Fibroblast of skin of left quadriceps (primary cell): Measurements from ENCODE around the gene KIRREL3.
"Not testable (repeated sequence)": the region's sequence is repeated elsewhere in the genome, so short reads cannot be mapped to it uniquely, and the experiment has no call there.

Experiments used
- DNase-seq, 2 experiments: peaks; one replicate each; pipeline ENCODE4 v3.0.0-alpha.2; 2013; ENCODE audit warnings: low read depth in 2 of 2

Gene KIRREL3

DNA sequence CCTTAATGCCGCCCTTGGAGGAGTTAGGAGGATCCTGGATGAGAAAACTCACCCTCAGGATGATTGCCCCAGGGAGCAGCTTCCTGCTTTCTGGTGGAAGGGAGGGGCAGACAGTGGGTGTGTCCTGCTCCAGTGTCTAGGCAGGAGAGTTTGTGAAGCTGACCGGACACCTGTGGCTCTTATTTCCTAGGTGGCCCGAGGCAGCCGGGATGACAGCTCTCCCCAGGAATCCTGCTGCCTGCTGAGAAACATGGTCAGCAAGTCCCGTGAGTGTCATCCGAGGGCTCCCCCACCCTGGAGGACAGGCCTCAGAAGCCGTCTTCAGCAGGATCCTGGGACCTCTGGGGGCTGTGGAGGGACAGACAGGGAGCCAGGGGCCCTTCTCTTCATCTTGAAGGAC lies 594.7 kb downstream of the KIRREL3 start:
- no peak for DNase-seq

DNA sequence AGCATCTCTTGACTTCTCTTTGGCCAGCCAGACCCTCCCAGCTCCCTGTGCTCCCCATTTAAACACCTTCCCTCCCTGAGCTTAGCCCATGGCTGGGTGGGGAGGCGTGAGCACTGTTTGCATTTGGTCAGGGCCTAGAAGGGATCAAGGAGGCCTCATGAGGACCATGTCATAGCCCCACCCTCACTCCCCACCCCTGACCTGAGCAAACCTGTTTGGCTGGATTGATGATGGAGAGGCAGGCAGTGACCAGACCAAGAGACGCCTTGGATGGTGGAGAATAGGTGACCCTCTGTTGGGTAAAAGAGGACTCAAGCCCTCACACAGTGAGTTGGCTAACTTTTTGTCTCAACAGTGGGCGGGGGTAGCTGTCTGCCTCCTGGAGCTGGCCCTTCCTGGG lies 595.2 kb downstream of the KIRREL3 start:
- DNase-seq: no peak

DNA sequence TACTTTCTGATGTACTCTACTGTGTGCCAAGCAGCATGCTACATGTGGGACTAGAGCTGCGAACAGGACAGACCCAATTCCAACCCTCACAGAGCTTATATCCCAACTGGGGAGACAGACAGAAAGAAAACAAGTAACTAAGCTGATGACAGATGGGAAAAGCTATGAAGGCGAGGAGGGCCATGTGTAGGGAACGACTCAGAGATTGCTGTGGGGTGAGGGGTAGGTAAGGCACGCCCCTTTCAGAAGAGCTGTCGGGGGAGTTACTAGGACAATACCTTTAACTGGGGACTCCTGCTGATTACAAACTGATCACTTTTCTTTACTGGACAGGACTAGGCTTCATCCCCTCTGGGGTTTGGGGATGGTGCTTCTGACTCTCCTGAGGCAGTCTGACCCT lies 596.2 kb downstream of the KIRREL3 start:
- no peak for DNase-seq

DNA sequence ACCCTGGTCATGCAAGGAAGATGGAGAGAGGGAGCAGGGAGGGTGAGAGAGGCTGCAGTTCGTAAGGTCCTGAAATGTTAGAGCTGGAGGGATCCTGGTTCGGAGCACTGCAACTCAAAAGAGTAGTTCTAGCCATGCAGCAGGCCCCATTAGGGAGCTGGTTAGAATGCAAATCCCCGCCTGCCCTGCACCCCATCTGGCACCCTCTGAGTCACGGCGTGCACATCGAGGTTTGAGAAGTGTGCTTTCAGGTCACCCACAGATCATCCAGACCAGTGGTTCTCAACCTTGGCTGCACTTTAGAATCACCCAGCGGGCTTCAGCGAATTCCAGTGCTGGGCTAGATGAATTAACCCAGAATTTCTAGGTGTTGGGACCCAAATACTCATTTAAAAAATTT lies 596.9 kb downstream of the KIRREL3 start:
- no peak for DNase-seq

DNA sequence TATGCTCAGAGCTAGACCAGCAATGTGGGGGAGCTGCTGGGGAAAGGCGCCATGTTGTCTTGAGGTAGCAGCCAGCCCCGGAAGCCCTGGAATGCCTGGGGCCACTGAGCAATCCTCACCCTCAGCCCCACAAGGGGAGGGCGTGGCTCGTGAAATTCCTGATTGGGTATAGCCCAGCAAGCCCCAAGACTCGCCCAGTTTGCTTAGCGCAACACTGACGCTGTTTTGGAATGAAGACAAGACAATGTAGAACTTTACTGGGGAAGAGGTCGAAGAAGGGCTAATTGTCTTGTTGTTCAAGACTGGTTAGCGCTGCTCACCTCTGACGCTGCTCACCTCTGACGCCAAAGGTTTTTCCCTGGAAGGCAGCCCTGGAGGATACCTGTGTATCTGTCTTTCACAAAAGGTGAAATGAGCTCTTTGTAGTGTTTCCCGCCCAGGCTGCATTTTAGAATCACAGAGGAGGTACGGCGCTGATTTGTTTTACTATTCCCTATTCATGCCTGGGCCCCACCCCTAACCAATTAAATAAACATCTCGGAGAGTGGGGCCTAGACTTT lies 597.5 kb downstream of the KIRREL3 start:
- no peak for DNase-seq

DNA sequence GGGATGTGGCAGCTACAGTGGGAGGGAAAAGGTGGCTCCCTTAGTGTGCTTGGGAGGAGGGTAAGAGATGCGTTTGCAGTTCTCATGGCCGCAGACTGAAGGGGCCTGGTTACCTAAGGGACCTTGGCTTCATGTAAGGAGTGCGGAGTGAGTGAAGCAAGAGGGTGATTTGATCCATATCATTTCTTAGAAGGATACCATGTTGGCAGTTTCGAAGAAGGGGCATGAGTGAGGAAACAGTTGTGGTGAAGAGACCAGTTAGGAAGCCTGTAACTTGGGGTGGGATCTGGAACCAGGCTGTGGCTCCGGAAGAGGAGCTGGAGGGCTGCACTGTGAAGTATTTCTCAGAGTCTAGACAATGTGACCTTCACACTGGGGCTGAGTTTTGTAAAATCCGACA lies 600.1 kb downstream of the KIRREL3 start:
- no peak for DNase-seq

DNA sequence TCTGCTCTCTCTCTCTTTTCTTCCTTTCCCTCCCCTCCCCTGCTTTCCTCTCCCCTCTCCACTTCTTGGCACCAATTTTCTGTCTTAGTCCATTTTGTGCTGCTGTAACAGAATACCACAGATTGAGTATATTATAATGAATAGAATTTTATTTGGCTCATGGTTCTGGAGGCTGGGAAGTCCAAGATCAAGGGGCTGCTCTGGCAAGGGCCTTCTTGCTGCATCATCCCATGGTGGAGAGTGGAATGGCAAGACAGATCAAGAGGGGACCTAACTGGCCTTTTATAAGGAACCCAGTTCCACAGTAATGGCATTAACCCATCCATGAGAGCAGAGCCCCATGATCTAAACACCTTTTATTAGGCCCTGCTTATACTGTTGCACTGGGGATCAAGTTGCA lies 600.6 kb downstream of the KIRREL3 start:
- DNase-seq: no peak

DNA sequence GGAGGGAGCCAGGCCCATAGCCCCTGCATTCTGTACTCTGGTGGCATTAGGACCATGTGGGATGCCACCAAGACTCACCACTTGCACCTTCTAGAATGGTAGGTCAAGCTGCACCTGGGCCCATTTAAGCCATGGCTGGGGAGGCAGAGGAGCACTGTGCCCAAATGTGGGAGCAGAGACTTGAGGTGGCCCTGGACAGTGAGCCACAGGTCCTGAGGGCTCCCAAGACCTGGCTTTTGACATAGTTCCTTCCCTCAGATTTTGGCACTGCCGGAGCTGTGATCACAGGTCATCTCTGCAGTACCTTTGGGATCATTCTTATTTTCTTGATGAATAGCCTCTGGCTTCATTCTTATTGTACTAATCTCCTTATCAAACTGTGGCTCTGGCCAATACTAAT lies 601.8 kb downstream of the KIRREL3 start:
- DNase-seq: no peak

DNA sequence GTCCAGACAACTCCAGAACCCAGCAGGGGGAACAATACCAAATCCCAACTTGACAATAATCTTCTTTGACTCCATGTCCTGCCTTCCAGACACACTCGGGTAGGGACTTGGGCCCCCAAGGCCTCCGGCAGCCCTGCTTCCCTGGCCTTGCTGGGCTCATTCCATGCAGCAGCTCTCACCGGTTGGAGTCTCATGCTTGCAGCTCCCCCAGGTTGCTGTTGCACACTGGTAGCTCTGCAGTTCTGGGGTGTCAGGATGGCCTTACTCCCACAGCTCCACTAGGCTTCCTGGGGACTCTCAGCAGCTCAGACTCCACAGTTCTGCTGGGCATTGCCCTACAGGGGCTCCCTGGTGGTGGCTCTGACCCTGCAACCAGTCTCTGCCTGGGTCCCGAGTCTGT lies 602.3 kb downstream of the KIRREL3 start:
- no peak for DNase-seq

DNA sequence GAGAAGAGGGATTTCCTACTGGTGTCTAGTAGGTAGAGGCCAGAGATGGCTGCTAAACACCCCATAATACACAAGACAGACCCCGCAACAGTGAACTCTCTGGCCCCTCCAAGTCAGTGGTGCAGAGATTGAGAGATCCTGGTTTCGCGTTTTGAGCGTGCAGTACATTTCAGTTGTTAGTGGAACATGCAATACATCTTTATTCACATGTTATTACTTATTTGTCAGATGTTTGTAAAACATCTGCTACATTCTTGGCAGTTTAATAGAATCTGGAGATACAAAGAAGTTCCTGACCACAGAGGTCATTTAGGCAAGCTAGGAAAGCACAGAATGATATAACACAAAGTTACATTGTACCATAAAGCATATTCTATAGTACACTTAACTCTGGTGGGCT lies 603.6 kb downstream of the KIRREL3 start:
- no peak for DNase-seq

DNA sequence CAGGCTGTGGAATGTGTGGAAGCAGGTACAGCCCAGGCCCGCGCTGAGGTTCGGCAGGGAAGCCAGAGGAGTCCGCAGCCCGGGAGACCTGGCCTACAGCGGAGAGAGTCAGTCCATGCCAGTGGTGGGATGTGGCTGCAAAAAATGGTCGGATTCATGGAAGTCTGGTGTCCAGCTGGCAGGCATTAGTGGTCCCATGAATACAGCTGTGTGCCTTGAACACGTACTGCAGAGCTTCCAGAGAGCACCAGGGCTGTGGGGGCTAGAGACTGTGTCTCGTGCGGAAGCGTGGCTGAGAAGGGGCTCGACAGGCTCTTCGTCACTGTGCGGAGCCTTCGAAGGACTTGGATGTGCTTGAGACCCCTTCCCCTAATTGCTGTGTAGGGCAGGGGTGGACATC lies 604.3 kb downstream of the KIRREL3 start:
- DNase-seq: not testable (repeated sequence)

DNA sequence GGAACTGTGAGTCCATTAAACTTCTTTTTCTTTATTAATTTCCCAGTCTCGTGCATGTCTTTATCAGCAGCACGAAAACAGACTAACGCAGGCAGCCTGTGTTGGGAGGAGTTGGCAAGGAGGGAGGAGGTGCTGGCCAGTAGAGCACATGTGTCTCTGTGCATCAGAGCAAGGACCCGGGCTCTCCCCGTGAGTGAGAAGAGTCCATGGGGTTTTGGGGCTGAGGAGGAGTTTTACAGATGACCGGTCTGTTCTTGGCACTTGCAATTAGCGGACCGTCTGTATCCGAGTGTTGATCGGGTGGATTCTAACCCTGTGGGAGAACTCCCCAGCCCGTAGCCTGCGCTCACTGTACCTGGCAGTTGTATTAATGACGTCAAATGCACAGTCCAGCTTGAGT lies 604.8 kb downstream of the KIRREL3 start:
- not testable (repeated sequence) for DNase-seq

DNA sequence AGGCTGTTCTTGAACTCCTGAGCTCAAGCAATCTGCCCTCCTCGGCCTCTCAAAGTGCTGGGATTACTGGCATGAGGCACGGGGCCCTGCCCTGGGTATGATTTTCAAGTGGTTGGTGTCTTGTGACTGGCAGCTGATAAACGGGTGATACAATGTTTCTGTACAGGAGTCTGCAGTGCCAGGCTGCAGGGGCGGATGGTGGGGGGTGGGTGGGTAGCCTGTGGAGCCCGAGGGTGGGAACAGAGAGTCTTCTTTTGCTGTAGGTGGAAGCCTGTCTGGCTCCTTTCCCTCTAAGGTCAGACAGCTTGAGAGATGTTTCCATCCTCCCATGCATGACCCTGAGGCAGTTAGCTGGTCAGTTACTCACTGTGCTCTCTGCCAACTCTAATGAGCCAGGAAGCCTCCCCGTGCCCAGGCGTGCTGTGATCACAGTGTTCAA lies 605.9 kb downstream of the KIRREL3 start:
- DNase-seq: not testable (repeated sequence)

DNA sequence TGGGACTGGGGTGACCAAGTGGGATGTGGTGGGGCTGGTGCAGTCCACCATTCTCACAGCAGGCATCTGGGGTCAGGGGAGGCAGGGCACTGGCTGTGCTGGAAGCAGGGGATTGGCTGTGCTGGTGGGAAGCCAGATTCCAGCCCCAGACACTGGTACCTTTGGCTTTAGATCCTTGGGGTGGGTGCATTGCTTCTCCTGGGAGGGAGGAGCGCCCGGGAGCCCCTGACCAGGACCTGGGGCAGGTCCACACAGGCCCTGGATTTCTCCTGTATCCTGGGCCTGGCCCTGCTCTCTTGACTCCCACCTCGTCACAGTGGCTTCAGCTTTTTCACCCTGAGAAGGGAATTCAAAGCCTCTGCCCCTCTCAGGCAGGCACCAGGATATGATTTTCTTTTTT lies 606.5 kb downstream of the KIRREL3 start:
- DNase-seq: no peak

DNA sequence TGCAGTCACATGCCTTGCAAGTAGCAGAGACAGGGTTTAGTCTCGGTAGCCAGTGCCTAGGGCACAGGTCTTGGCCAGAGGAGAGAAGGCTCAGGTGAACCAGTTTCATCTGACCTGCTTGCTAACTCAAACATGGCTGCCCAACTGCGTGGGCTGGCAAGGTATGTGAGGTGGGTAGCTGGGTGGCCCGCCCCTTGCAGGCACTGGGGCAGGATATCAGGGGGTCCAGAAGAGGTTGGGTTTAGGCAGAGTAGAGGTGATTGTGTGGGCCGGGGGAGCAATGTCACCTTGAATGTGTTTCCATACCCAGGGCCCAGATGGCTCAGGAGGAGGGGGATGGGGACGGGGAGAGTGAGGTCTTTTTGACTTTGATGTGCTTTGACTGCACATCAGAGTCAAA lies 607.4 kb downstream of the KIRREL3 start:
- DNase-seq: no peak

DNA sequence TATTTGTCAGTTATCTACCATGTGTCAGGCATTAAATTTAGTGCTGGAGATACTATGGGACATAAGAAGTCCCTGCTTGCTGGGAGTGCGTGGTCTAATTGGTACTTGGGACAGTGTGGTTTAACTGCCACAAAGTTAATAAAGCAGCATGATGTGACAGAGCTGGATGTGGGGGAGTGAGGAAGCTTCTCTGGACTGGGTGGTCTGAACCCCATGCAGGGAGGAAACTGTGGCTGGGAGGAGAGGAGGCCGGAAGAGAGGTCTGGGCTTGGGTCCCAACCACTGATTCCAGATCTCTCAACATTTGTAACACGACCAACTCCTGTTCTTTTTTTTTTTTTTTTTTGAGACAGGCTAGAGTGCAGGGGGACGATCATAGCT lies 607.9 kb downstream of the KIRREL3 start:
- DNase-seq: no peak

DNA sequence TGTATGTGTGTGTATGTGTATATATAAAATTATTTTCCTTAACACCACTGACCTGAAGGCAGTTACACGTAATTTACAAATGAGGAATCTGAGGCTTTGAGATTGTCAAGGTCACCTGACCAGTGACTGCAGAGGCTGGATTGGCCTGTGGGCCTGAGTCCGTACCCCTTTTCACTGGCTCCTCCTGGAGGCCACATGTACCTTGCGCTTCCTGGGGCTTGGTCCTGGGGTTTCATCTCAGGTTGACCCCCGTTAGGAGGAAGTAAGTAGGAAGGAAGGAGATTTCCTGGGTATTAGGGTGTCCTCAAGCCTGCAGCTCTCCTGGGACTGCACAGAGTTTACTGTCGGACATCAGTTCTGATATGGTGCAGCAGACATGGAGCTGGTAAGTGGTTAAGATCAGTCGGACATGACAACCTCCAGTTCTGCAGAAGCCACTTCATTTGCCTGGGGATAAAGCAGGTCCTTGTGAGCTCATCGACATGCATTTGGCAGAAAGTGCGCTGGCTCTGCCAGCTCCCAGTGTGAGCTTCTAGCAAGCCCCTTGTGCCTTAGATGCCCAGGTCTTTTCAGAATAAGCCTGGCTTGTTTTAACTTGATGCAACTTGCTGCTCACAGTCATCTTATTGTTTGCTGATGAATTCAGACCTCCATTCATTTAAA lies 608.5 kb downstream of the KIRREL3 start:
- DNase-seq: no peak

DNA sequence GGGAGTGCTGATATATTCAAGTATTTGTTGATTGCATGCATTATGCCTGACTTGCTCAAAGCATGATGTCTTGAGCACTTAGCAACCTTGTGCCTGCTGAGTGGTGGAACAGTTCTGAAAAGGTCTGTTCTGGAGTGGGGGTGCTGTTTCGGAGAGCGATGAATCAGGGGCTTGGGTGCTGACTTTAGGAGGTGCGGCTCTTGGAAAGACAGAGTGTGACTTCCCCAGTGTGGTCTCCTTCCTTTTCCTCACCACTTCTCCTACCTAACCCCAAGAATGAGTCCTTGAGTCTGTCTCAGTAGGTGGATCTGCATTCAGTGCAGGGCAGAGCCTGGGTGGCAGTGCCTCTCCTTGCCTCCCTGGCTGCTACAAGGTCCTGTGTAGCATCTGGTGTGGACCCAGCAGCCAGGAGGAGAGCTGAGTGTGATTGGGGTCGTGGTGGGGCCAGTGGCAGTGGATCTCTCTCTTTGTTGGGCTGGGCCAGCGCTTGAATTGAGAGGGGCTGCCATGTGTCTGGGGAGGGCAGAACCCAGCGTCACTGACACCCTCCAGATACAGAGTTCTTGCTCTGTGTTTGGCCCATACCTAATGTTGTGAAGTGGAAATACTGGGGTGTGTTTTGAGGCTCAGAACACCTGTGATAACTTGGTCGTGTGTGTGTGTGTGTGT lies 609.1 kb downstream of the KIRREL3 start:
- no peak for DNase-seq

DNA sequence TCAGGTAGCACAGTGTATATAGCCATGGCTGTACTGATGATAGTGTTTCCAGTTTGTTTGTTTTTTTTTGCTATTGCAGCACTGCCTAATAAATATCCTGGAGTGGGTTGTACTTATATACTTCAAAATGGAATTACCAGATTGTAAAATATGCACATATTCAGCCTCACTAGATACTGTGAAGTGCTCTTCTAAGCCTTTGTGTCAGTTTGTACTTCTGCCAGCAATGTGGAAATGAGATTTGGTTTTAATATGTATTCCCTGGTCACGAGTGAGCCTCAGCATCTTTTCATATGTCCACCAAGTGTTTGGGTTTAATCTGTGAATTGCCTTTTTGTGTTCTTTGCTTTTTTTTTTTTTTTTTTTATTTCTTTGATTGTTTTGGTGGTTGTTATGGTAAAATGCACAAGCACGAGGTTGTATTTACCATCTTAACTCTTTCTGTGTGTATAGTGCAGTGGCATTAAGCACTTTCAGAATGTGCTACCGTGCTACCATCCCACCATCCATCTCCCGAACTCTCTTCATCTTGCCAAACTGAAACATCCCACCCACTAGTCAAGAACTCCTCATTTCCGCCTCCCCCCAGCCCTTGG lies 610.2 kb downstream of the KIRREL3 start:
- no peak for DNase-seq

DNA sequence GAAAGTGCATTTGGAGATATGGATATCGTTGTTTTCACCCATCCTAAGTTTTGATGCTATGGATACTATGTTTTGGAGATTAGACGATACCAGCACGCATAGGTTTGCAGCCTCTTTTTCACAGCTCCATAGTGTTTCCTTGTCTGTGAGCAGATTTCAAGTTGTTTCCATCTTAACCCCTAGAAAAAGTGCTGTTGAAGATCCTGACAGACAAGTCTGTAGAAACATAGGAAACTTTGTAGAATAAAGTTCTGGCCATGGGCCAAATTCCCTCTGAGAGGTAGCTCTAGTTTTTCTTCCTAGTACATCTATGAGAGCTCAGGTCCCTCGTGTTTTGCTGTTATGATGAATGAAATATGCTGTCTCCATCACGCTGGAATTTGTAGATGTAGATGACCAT lies 612.7 kb downstream of the KIRREL3 start:
- DNase-seq: no peak

DNA sequence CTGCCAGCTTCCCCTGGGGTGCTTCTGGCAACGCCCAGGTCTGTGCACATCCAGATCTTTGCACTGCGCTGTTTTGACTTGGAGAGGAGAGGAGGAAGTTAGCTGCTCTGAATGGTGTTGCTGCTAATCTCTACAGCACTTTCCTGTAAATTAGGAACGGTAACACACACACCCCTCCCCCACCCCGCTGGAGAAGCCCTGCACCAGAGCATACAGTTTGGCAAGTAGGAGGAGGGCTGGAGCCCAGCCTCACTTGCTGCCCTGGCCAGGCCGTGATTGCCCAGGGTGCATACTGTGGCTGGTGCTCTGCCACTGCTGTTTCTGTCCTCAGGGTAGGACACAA lies 613.9 kb downstream of the KIRREL3 start:
- DNase-seq: not testable (repeated sequence)

DNA sequence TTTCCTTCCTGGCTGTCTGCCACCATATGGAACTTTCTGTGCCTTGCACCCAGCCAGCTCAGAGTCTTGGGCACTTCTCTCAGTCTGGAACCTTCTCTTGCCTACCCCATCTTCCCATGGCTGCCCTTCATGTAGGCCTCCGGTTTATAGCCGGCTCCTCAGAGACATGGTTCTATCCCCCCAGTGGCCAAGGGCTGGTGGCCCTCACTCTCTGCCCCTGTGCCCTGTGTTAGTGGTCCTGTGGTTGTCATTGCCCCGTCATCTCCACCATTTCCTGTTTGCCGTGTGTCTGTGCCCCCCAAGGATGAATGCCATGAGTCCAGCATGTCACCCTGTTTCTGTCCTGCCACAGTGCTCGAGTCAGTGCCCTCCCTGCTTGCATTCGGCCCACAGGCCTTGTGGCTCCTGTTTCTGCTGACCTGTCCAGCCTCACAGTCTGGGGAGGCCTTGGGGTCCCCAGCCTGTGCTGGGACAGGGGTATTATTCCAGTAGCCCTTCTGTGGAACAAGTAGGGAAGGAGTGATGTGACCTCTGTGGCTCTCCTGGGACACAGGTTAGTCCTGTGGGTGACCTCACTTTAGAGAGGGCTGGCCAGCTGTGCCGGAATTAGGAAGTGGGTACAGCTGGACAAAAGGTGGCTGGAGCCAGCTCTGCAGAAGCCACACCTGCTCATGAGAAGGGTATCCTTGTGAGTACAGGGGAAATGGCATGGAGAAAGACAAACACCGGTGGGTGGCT lies 614.4 kb downstream of the KIRREL3 start:
- DNase-seq: no peak
